T-helper 2 cell treated with Interferon-gamma antibody and Interleukin-4, amounts not matched to agents 100 ng/mL and 5 ng/mL, for 36 hours (primary cell): Measurements from ENCODE around the gene SDF2L1. TPM values are rescaled to one million over a fixed set of nuclear protein-coding genes. Genes with fewer than 3 reads are reported as not detected.
"Not testable (repeated sequence)": the region's sequence is repeated elsewhere in the genome, so short reads cannot be mapped to it uniquely, and the experiment has no call there.

Experiments used
- intact Hi-C: fragments of 100-400 bp; cut with micrococcal nuclease; formaldehyde crosslinking; loops from one replicate; pipeline ENCODE4 v1.15.1; 2023
- total RNA-seq: library from RNA; stranded (reverse); gene quantifications from 2 replicates; pipeline ENCODE4 v1.2.3, GENCODE V29; 2022

Gene SDF2L1
- total RNA-seq, 1 donor from 2014 or later = 109 TPM

DNA sequence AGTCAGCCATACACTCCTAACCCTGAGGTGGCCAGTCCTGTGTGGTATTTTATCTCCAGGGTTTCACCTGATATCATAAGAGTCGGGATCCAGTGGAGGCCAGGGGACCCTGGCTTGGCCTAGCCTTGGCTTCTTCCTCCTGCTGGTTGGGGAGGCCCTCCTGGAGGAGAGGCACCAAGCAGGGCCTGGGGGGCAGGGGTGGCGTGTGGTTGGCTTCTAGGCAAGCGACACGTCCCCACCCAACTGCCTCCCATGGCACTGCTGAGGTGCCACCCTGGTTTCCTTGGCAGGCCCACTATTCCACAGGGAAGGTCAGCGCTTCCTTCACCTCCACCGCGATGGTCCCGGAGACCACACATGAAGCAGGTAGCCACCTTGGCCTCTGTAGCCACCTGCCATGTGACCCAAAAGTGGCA is 44.1 kb downstream of the SDF2L1 start:
- intact Hi-C loops = no loop called here

GRCh38 chr22:21686634-21687393 is 44.7 kb downstream of the SDF2L1 start:
- intact Hi-C loops = no loop called here

GRCh38 chr22:21687685-21688259 is 45.7 kb downstream of the SDF2L1 start:
- intact Hi-C loops = no loop called here

GRCh38 chr22:21688341-21688705 is 46.2 kb downstream of the SDF2L1 start:
- intact Hi-C loops = no loop called here

- intact Hi-C loops = no loop called here
Observed at GRCh38 chr22:21688706-21689381, 46.7 kb downstream of the SDF2L1 start.

- intact Hi-C loops = no loop called here
Observed at GRCh38 chr22:21690401-21690801, 48.3 kb downstream of the SDF2L1 start.

DNA sequence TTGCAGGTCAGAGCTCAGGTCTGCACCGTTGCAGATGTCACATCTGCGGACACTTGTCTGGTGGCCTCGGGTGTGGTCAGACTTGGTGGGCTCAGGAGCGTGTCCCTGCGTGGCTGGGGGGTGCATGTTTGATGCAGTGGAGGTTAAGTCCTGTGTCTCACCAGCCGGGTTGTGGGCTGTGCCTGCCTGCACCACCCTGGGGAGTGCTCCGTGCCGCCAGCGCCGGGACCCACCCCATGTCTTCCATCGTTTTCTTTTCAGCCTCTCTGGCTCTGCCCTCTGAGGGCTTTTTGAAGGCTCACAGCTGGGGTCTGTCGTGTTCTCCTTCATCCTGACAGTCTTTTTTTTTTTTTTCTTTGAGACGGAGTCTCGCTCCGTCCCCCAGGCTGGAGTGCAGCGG is 49.7 kb downstream of the SDF2L1 start:
- intact Hi-C loops = no loop called here

DNA sequence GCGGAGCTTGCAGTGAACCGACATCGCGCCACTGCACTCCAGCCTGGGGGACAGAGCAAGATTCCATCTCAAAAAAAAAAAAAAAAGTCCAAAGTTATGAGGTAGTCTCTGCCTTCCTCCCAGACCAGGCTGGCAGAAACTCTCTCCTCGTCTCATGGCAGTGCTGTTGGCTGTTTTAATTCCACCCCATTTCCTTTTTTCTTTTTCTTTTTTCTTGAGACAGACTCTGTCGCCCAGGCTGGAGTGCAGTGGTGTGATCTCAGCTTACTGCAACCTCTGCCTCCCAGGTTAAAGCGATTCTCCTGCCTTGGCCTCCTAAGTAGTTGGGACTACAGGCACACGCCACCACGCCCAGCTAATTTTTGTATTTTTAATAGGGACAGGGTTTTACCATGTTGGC is 50.8 kb downstream of the SDF2L1 start:
- intact Hi-C loops = not testable (repeated sequence)

GRCh38 chr22:21693333-21693998 is 51.4 kb downstream of the SDF2L1 start:
- intact Hi-C loops = no loop called here

Other genes starting within 250 kb of the SDF2L1 start
- 4.5 and 4.8 TPM in 2 replicates for gene HIC2, start 224.9 kb upstream of the SDF2L1 start, total RNA-seq
- gene TMEM191C, start 174.9 kb upstream of the SDF2L1 start, total RNA-seq = 1.3 and 2.6 TPM in 2 replicates
- 0.50 and 0.59 TPM in 2 replicates for gene RIMBP3C, start 90.8 kb upstream of the SDF2L1 start, total RNA-seq
- 59.8 and 62.7 TPM in 2 replicates for gene UBE2L3, start 74.6 kb upstream of the SDF2L1 start, total RNA-seq
- gene YDJC, start 12.3 kb upstream of the SDF2L1 start, total RNA-seq = 41.1 and 41.7 TPM in 2 replicates
- 0.23 and 0.66 TPM in 2 replicates for gene CCDC116, start 9.5 kb upstream of the SDF2L1 start, total RNA-seq
- 69.6 and 71.3 TPM in 2 replicates for gene PPIL2, start 23.7 kb downstream of the SDF2L1 start, total RNA-seq
- 3.8 and 4.3 TPM in 2 replicates for gene YPEL1, start 93.5 kb downstream of the SDF2L1 start, total RNA-seq
- 123 and 129 TPM in 2 replicates for gene MAPK1, start 225.3 kb downstream of the SDF2L1 start, total RNA-seq